HEK293 (cell line): ENCODE measurements around the gene ERFE.

Experiments
- CTCF ChIA-PET: fragments of 350-600 bp; formaldehyde crosslinking; extraction: SDS; loops from one replicate; lab custom pipeline; 2021; ENCODE audit warnings: antibody characterized with exemption; lab: Yijun Ruan, JAX
- POLR2A ChIA-PET: fragments of 300-600 bp; formaldehyde crosslinking; extraction: SDS; loops from one replicate; lab custom pipeline; 2020; ENCODE audit warnings: antibody characterized with exemption, inconsistent platforms; lab: Yijun Ruan, JAX
- H3K27ac ChIP-seq: fragments of 200-500 bp; sonication (Bioruptor generic); 2 replicates; pipeline ENCODE4 v1.5.1; 2014; ENCODE audit warnings: low read depth, low read length, control low read depth, inconsistent platforms; ENCODE audit errors: extremely low read depth
- H3K36me3 ChIP-seq, 2 experiments: fragments of 200-500 bp in 1 of 2; sonication (Bioruptor generic) in 1 of 2; 1 replicate in 1 of 2; 2 replicates in 1 of 2; pipeline ENCODE4 v1.5.1; 2014 to 2017; ENCODE audit warnings: inconsistent platforms in 2 of 2, low read length in 2 of 2; ENCODE audit not compliant: control insufficient read depth in 2 of 2, insufficient read depth in 1 of 2
- H3K4me1 ChIP-seq: fragments of 200-500 bp; sonication (Bioruptor generic); 2 replicates; pipeline ENCODE4 v1.5.1; 2014; ENCODE audit warnings: mild to moderate bottlenecking, low read length, inconsistent platforms; ENCODE audit not compliant: control insufficient read depth, insufficient read depth
- H3K4me3 ChIP-seq: 2 replicates; pipeline ENCODE4 v1.5.1; 2011; ENCODE audit warnings: low read depth, mild to moderate bottlenecking, control low read depth, low read length, moderate library complexity
- H3K9me3 ChIP-seq: fragments of 200-500 bp; sonication (Bioruptor generic); 2 replicates; pipeline ENCODE4 v1.5.1; 2014; ENCODE audit warnings: low read depth, low read length, inconsistent platforms; ENCODE audit not compliant: control insufficient read depth, insufficient read depth
- BCL11A ChIP-seq: fragments of 450-650 bp; formaldehyde crosslinking; IDR thresholded peaks from 2 replicates; pipeline ENCODE4 v1.5.1; 2016; ENCODE audit warnings: low read depth, missing biosample characterization, missing genetic modification characterization
- KLF10 ChIP-seq: fragments of 450-650 bp; IDR thresholded peaks from 2 replicates; pipeline ENCODE4 v1.5.1; 2018; ENCODE audit warnings: missing biosample characterization, mild to moderate bottlenecking, missing genetic modification characterization
- MZF1 ChIP-seq: fragments of 450-650 bp; formaldehyde crosslinking; IDR thresholded peaks from 2 replicates; pipeline ENCODE4 v1.5.1; 2017; ENCODE audit warnings: missing biosample characterization, missing genetic modification characterization, borderline replicate concordance
- SP7 ChIP-seq: fragments of 450-650 bp; formaldehyde crosslinking; IDR thresholded peaks from 2 replicates; pipeline ENCODE4 v1.5.1; 2016; ENCODE audit warnings: missing biosample characterization, missing genetic modification characterization
- TCF7L2 ChIP-seq: IDR thresholded peaks from 2 replicates; pipeline ENCODE4 v1.6.1; 2011; ENCODE audit warnings: low read depth, mild to moderate bottlenecking, inconsistent platforms, low read length, moderate library complexity, borderline replicate concordance
- ZBTB21 ChIP-seq: fragments of 450-650 bp; formaldehyde crosslinking; IDR thresholded peaks from 2 replicates; pipeline ENCODE4 v1.5.1; 2017; ENCODE audit warnings: missing biosample characterization, missing genetic modification characterization
- ZBTB26 ChIP-seq: fragments of 450-650 bp; formaldehyde crosslinking; optimal IDR thresholded peaks from 2 replicates; pipeline ENCODE3; 2016; ENCODE audit warnings: missing biosample characterization, mild to moderate bottlenecking, missing genetic modification characterization
- ZBTB8A ChIP-seq: fragments of 450-650 bp; formaldehyde crosslinking; IDR thresholded peaks from 2 replicates; pipeline ENCODE4 v1.5.1; 2016; ENCODE audit warnings: missing biosample characterization, missing genetic modification characterization
- ZEB2 ChIP-seq: fragments of 450-650 bp; formaldehyde crosslinking; IDR thresholded peaks from 2 replicates; pipeline ENCODE4 v1.5.1; 2016; ENCODE audit warnings: missing biosample characterization, missing genetic modification characterization
- ZFHX2 ChIP-seq: fragments of 450-650 bp; formaldehyde crosslinking; conservative IDR thresholded peaks from 2 replicates; pipeline ENCODE4 v1.5.1; 2016; ENCODE audit warnings: missing biosample characterization, missing genetic modification characterization
- ZFP69B ChIP-seq: fragments of 450-650 bp; formaldehyde crosslinking; IDR thresholded peaks from 2 replicates; pipeline ENCODE4 v1.5.1; 2016; ENCODE audit warnings: missing biosample characterization, missing genetic modification characterization
- ZIC2 ChIP-seq: fragments of 450-650 bp; formaldehyde crosslinking; IDR thresholded peaks from 2 replicates; pipeline ENCODE4 v1.5.1; 2016; ENCODE audit warnings: missing biosample characterization, missing genetic modification characterization
- ZNF169 ChIP-seq: fragments of 450-650 bp; formaldehyde crosslinking; IDR thresholded peaks from 2 replicates; pipeline ENCODE4 v1.5.1; 2016; ENCODE audit warnings: missing biosample characterization, missing genetic modification characterization
- ZNF335 ChIP-seq: fragments of 450-650 bp; formaldehyde crosslinking; conservative IDR thresholded peaks from 2 replicates; pipeline ENCODE4 v1.5.1; 2016; ENCODE audit warnings: missing biosample characterization, missing genetic modification characterization
- ZNF366 ChIP-seq: fragments of 450-650 bp; formaldehyde crosslinking; conservative IDR thresholded peaks from 2 replicates; pipeline ENCODE4 v1.5.1; 2016; ENCODE audit warnings: missing biosample characterization, missing genetic modification characterization
- ZNF423 ChIP-seq: fragments of 450-650 bp; formaldehyde crosslinking; IDR thresholded peaks from 2 replicates; pipeline ENCODE4 v1.5.1; 2016; ENCODE audit warnings: missing biosample characterization, missing genetic modification characterization
- ZNF48 ChIP-seq: fragments of 450-650 bp; formaldehyde crosslinking; IDR thresholded peaks from 2 replicates; pipeline ENCODE4 v1.5.1; 2016; ENCODE audit warnings: missing biosample characterization, missing genetic modification characterization
- ZNF544 ChIP-seq: fragments of 450-650 bp; formaldehyde crosslinking; IDR thresholded peaks from 2 replicates; pipeline ENCODE4 v1.5.0; 2017; ENCODE audit warnings: missing biosample characterization, missing genetic modification characterization
- ZNF621 ChIP-seq: fragments of 450-650 bp; formaldehyde crosslinking; IDR thresholded peaks from 2 replicates; pipeline ENCODE4 v1.5.1; 2017; ENCODE audit warnings: missing biosample characterization, missing genetic modification characterization
- ZNF670 ChIP-seq: fragments of 450-650 bp; formaldehyde crosslinking; IDR thresholded peaks from 2 replicates; pipeline ENCODE4 v1.5.1; 2016; ENCODE audit warnings: missing biosample characterization, missing genetic modification characterization, low read depth
- ZNF792 ChIP-seq: fragments of 450-650 bp; formaldehyde crosslinking; IDR thresholded peaks from 2 replicates; pipeline ENCODE4 v1.5.1; 2016; ENCODE audit warnings: missing biosample characterization, missing genetic modification characterization
- ZNF830 ChIP-seq: fragments of 450-650 bp; IDR thresholded peaks from 2 replicates; pipeline ENCODE4 v1.5.0; 2018; ENCODE audit warnings: missing biosample characterization, missing genetic modification characterization, low read depth, mild to moderate bottlenecking, moderate library complexity
- TF ChIP-seq, protein P1 (sequence below): fragments of 450-650 bp; formaldehyde crosslinking; conservative IDR thresholded peaks from 2 replicates; pipeline ENCODE4 v1.5.1; 2016; ENCODE audit warnings: low read depth, missing biosample characterization, missing genetic modification characterization
- TF ChIP-seq, protein P2 (sequence below): fragments of 450-650 bp; formaldehyde crosslinking; IDR thresholded peaks from 2 replicates; pipeline ENCODE4 v1.5.1; 2016; ENCODE audit warnings: missing biosample characterization, missing genetic modification characterization
- TF ChIP-seq, protein P3 (sequence below): fragments of 450-650 bp; formaldehyde crosslinking; IDR thresholded peaks from 2 replicates; pipeline ENCODE4 v1.5.1; 2016; ENCODE audit warnings: missing biosample characterization, missing genetic modification characterization

The ERFE gene

GRCh38 chr2:238190445-238190844 is 31.7 kb downstream of the ERFE start:
- no peak for TF ChIP-seq KLF10 (tag by site-specific recombination)
- TF ChIP-seq, protein P1, sequence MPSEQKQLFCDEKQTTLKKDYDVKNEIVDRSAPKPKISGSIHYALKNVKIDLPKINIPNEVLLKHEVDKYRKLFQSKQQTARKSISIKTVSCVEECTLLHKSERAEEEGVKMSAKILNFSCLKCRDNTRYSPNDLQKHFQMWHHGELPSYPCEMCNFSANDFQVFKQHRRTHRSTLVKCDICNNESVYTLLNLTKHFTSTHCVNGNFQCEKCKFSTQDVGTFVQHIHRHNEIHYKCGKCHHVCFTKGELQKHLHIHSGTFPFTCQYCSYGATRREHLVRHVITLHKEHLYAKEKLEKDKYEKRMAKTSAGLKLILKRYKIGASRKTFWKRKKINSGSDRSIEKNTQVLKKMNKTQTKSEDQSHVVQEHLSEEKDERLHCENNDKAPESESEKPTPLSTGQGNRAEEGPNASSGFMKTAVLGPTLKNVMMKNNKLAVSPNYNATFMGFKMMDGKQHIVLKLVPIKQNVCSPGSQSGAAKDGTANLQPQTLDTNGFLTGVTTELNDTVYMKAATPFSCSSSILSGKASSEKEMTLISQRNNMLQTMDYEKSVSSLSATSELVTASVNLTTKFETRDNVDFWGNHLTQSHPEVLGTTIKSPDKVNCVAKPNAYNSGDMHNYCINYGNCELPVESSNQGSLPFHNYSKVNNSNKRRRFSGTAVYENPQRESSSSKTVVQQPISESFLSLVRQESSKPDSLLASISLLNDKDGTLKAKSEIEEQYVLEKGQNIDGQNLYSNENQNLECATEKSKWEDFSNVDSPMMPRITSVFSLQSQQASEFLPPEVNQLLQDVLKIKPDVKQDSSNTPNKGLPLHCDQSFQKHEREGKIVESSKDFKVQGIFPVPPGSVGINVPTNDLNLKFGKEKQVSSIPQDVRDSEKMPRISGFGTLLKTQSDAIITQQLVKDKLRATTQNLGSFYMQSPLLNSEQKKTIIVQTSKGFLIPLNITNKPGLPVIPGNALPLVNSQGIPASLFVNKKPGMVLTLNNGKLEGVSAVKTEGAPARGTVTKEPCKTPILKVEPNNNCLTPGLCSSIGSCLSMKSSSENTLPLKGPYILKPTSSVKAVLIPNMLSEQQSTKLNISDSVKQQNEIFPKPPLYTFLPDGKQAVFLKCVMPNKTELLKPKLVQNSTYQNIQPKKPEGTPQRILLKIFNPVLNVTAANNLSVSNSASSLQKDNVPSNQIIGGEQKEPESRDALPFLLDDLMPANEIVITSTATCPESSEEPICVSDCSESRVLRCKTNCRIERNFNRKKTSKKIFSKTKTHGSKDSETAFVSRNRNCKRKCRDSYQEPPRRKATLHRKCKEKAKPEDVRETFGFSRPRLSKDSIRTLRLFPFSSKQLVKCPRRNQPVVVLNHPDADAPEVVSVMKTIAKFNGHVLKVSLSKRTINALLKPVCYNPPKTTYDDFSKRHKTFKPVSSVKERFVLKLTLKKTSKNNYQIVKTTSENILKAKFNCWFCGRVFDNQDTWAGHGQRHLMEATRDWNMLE: no peak
- no peak for TF ChIP-seq ZEB2 (tag by site-specific recombination)
- no peak for TF ChIP-seq ZNF670 (tag by site-specific recombination)
- TF ChIP-seq ZNF423: no peak
- no peak for TF ChIP-seq ZNF366 (tag by site-specific recombination)
- TF ChIP-seq ZFP69B: no peak
- TF ChIP-seq ZBTB21 (tag by site-specific recombination): no peak
- TF ChIP-seq ZNF621 (tag by site-specific recombination): no peak
- no peak for TF ChIP-seq ZNF169 (tag by site-specific recombination)
- no peak for TF ChIP-seq ZNF48 (tag by site-specific recombination)
- TF ChIP-seq, protein P2, sequence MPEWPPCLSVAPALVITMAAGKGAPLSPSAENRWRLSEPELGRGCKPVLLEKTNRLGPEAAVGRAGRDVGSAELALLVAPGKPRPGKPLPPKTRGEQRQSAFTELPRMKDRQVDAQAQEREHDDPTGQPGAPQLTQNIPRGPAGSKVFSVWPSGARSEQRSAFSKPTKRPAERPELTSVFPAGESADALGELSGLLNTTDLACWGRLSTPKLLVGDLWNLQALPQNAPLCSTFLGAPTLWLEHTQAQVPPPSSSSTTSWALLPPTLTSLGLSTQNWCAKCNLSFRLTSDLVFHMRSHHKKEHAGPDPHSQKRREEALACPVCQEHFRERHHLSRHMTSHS (tag by site-specific recombination): no peak
- TF ChIP-seq TCF7L2: no peak
- TF ChIP-seq MZF1 (tag by site-specific recombination): no peak
- no peak for TF ChIP-seq ZNF792 (tag by site-specific recombination)
- 0 out of 2 replicates have a peak, but pooled peaks cover 2% of the 10 kb centered on the region for H3K4me1 ChIP-seq
- peaks cover 68 to 94% of the 10 kb centered on the region in 2 experiments for H3K36me3 ChIP-seq
- no peaks in the 10 kb centered on the region for H3K9me3 ChIP-seq
- ChIA-PET POLR2A (interaction anchor here (0.7 to 0.8 kb wide), 2 partner anchors 14 to 21 kb away, joined by 6 to 15 read pairs; no protein-coding TSS in a partner anchor), CTCF (interaction anchor here (0.6 kb wide), 1 partner anchor 90 kb away, joined by 3 read pairs; the partner anchor contains the start of gene ESPNL)
- H3K4me3 ChIP-seq: no peak overlapping the region
- no peak overlapping the region for H3K27ac ChIP-seq

DNA sequence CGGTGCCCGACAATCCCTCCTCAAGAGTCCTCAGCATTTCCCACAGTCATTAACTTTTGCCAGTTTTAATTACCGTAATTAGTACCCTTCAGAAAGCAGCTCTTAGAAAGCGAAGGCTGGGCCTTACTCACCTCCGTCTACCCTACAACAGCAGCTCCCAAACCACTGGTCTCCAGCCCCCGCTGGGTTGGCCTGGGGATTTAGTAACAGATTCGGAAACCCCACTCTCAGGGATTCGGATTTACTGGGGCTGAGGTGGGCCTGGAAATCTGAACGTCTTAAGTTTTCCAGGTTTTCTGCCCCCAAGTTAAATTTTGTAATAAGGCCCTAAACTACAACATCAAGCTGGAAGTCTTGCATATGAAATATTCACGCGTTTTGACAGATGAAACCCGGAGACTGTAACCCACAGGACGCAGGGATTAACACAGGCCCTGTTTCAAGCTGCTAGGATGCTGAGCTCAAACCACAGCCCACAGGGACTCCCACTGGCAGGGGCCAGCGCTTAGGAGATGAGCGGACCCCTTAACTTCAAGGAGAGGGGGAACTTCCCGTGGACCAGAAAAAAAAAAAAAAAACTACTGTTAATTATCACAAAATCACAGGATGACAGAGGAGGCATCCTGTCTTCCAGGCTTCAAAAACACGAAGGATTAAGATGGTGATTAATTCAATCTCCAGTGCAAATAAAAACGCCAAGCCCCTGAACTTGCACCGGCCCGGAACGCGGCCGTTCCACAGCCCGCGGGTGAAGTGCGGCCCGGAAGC is 43.7 kb downstream of the ERFE start:
- Histone ChIP-seq H3K27ac (peak overlapping the region; percentile 95), H3K36me3 (peaks cover 0 to 11% of the 10 kb centered on the region in 2 experiments; a peak in 1 of 3 replicates), H3K4me3 (peak overlapping the region; percentile 79), H3K9me3 (no peaks in the 10 kb centered on the region), H3K4me1 (peaks cover 6% of the 10 kb centered on the region)
- CTCF ChIA-PET: interaction anchor here (0.7 to 1.2 kb wide), 5 partner anchors 15 to 81 kb away, joined by 3 to 5 read pairs (median 4); no protein-coding TSS in a partner anchor
- POLR2A ChIA-PET: interaction anchor here (0.7 to 1.7 kb wide), 5 partner anchors 26 to 42 kb away, joined by 3 to 5 read pairs (median 4); no protein-coding TSS in a partner anchor
- TF ChIP-seq ZBTB26: peak; percentile 37
- TF ChIP-seq, protein P3, sequence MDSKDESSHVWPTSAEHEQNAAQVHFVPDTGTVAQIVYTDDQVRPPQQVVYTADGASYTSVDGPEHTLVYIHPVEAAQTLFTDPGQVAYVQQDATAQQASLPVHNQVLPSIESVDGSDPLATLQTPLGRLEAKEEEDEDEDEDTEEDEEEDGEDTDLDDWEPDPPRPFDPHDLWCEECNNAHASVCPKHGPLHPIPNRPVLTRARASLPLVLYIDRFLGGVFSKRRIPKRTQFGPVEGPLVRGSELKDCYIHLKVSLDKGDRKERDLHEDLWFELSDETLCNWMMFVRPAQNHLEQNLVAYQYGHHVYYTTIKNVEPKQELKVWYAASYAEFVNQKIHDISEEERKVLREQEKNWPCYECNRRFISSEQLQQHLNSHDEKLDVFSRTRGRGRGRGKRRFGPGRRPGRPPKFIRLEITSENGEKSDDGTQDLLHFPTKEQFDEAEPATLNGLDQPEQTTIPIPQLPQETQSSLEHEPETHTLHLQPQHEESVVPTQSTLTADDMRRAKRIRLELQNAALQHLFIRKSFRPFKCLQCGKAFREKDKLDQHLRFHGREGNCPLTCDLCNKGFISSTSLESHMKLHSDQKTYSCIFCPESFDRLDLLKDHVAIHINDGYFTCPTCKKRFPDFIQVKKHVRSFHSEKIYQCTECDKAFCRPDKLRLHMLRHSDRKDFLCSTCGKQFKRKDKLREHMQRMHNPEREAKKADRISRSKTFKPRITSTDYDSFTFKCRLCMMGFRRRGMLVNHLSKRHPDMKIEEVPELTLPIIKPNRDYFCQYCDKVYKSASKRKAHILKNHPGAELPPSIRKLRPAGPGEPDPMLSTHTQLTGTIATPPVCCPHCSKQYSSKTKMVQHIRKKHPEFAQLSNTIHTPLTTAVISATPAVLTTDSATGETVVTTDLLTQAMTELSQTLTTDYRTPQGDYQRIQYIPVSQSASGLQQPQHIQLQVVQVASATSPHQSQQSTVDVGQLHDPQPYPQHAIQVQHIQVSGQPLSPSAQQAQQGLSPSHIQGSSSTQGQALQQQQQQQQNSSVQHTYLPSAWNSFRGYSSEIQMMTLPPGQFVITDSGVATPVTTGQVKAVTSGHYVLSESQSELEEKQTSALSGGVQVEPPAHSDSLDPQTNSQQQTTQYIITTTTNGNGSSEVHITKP: peak; percentile 95
- no peak for TF ChIP-seq ZFHX2 (tag by site-specific recombination)
- TF ChIP-seq ZNF335: 0 out of 2 replicates have a peak, but pooled peaks have one; percentile 43
- TF ChIP-seq BCL11A (tag by site-specific recombination): no peak
- TF ChIP-seq ZBTB8A (tag by site-specific recombination): peak; percentile 15; the same call in 1 of the 2 replicates
- peak; percentile 70 for TF ChIP-seq SP7 (tag by site-specific recombination)
- TF ChIP-seq ZNF830: no peak
- TF ChIP-seq ZNF544 (tag by site-specific recombination): no peak
- TF ChIP-seq ZIC2 (tag by site-specific recombination): peak; percentile 70
